ENCODE measurements around the gene TUBGCP6.

DNA sequence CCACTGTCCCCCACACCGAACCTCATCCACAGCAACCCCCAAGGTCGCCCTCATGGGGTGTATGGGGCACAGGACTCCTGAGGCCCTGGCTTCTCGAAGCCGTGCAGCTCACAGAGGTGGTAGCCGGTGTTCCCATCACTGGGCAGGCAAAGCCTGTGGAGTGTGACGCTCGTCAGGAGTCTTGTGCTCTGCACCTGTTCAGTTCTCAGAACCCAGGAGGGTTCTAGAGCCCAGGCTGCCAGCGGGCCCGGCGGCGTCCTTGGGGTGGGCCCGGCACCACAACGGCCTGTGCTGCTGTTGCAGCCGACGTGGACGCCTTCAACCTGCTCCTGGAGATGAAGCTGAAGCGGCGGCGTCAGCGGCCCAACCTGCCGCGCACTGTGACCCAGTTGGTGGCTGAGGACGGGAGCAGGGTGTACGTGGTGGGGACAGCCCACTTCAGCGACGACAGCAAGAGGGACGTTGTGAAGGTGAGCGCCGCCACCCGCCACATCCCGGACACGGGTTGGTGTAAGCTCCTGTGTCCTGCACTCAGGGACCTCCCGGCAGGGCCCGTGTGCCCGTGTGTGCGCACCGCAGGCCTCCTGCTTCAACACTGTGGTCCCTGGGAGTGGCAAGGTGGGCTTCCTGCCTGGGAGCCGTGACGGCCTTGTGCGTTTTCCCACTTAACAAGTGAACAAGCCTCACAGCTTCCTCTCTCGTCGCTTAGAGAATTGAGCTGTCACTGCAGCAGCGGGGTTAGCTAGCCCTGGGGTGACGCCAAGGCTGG, 50.6 kb downstream of the TUBGCP6 start:
- TF ChIP-seq CTCF (IDR thresholded peaks at IDR 0.05) (no peak), POLR2A (IDR thresholded peaks at IDR 0.05) (no peak), POLR2AphosphoS5 (IDR thresholded peaks at IDR 0.05) (no peak)

All from stomach (tissue), 4 donors.